ENCODE measurements around the gene PRCD. TPM values are rescaled to one million over a fixed set of nuclear protein-coding genes. Genes with fewer than 3 reads are reported as not detected.

PRCD gene
- total RNA-seq, 1 donor from 2014 or later = 0.52 TPM

GRCh38 chr17:76540381-76541300, 797 bp downstream of the PRCD start:
- Histone ChIP-seq H3K4me3 (ENCODE audit: low read length in 3 of 3) (peak overlapping the region; percentile 77 to 85 (median 81)), H3K9me3 (ENCODE audit: control insufficient read depth in 3 of 3, low read length in 3 of 3) (no peaks in the 10 kb centered on the region), H3K27ac (ENCODE audit: low read depth, low read length) (peak overlapping the region; percentile 57), H3K4me1 (ENCODE audit: control insufficient read depth in 3 of 3, insufficient read depth in 3 of 3, low read length in 3 of 3) (peaks cover 62 to 67% (median 65%) of the 10 kb centered on the region in 3 donors), H3K9ac (ENCODE audit: low read depth in 1 of 3, low read length in 3 of 3) (peak overlapping the region; percentile 65 to 89 (median 70)), H3K27me3 (ENCODE audit: control insufficient read depth in 3 of 3, insufficient read depth in 3 of 3, low read length in 3 of 3) (peaks cover 14 to 24% (median 19%) of the 10 kb centered on the region in 3 donors), H3K36me3 (ENCODE audit: control insufficient read depth in 3 of 3, insufficient read depth in 3 of 3, low read length in 3 of 3) (no peaks in the 10 kb centered on the region)

GRCh38 chr17:76541739-76542454, 2.1 kb downstream of the PRCD start:
- peaks cover 66 to 70% (median 68%) of the 10 kb centered on the region in 3 donors for H3K4me1 ChIP-seq (ENCODE audit: control insufficient read depth in 3 of 3, insufficient read depth in 3 of 3, low read length in 3 of 3)
- no peaks in the 10 kb centered on the region for H3K36me3 ChIP-seq (ENCODE audit: control insufficient read depth in 3 of 3, insufficient read depth in 3 of 3, low read length in 3 of 3)
- H3K4me3 ChIP-seq (ENCODE audit: low read length in 3 of 3) = no peak overlapping the region
- H3K9me3 ChIP-seq (ENCODE audit: control insufficient read depth in 3 of 3, low read length in 3 of 3) = no peaks in the 10 kb centered on the region
- no peak overlapping the region for H3K27ac ChIP-seq (ENCODE audit: low read depth, low read length)
- H3K27me3 ChIP-seq (ENCODE audit: control insufficient read depth in 3 of 3, insufficient read depth in 3 of 3, low read length in 3 of 3) = peaks cover 10 to 15% (median 12%) of the 10 kb centered on the region in 3 donors
- H3K9ac ChIP-seq (ENCODE audit: low read depth in 1 of 3, low read length in 3 of 3) = peak overlapping the region in 1 of 3 donors; percentile 47

- H3K36me3 ChIP-seq (ENCODE audit: control insufficient read depth in 3 of 3, insufficient read depth in 3 of 3, low read length in 3 of 3) = no peaks in the 10 kb centered on the region
- H3K27ac ChIP-seq (ENCODE audit: low read depth, low read length) = no peak overlapping the region
- H3K4me1 ChIP-seq (ENCODE audit: control insufficient read depth in 3 of 3, insufficient read depth in 3 of 3, low read length in 3 of 3) = peaks cover 68 to 73% (median 71%) of the 10 kb centered on the region in 3 donors
- H3K9ac ChIP-seq (ENCODE audit: low read depth in 1 of 3, low read length in 3 of 3) = peak overlapping the region in 1 of 3 donors; percentile 20
- H3K9me3 ChIP-seq (ENCODE audit: control insufficient read depth in 3 of 3, low read length in 3 of 3) = no peaks in the 10 kb centered on the region
- no peak overlapping the region for H3K4me3 ChIP-seq (ENCODE audit: low read length in 3 of 3)
- H3K27me3 ChIP-seq (ENCODE audit: control insufficient read depth in 3 of 3, insufficient read depth in 3 of 3, low read length in 3 of 3) = peaks cover 7 to 11% (median 7%) of the 10 kb centered on the region in 3 donors
Observed at GRCh38 chr17:76542566-76542971, 2.7 kb downstream of the PRCD start.

- H3K4me1 ChIP-seq (ENCODE audit: control insufficient read depth in 3 of 3, insufficient read depth in 3 of 3, low read length in 3 of 3) = peaks cover 70 to 77% (median 75%) of the 10 kb centered on the region in 3 donors
- no peaks in the 10 kb centered on the region for H3K36me3 ChIP-seq (ENCODE audit: control insufficient read depth in 3 of 3, insufficient read depth in 3 of 3, low read length in 3 of 3)
- no peaks in the 10 kb centered on the region for H3K9me3 ChIP-seq (ENCODE audit: control insufficient read depth in 3 of 3, low read length in 3 of 3)
- no peak overlapping the region for H3K4me3 ChIP-seq (ENCODE audit: low read length in 3 of 3)
- no peak overlapping the region for H3K27ac ChIP-seq (ENCODE audit: low read depth, low read length)
- H3K27me3 ChIP-seq (ENCODE audit: control insufficient read depth in 3 of 3, insufficient read depth in 3 of 3, low read length in 3 of 3) = peaks cover 6 to 9% (median 7%) of the 10 kb centered on the region in 3 donors
- peak overlapping the region in 1 of 3 donors; percentile 54 for H3K9ac ChIP-seq (ENCODE audit: low read depth in 1 of 3, low read length in 3 of 3)
Observed at GRCh38 chr17:76542984-76543383, 3.1 kb downstream of the PRCD start.

- Histone ChIP-seq H3K4me1 (ENCODE audit: control insufficient read depth in 3 of 3, insufficient read depth in 3 of 3, low read length in 3 of 3) (peaks cover 69 to 82% (median 79%) of the 10 kb centered on the region in 3 donors), H3K27ac (ENCODE audit: low read depth, low read length) (no peak overlapping the region)
Observed at GRCh38 chr17:76543482-76543825, 3.6 kb downstream of the PRCD start.

GRCh38 chr17:76543826-76544545, 4.1 kb downstream of the PRCD start:
- Histone ChIP-seq H3K4me3 (ENCODE audit: low read length in 3 of 3) (peak overlapping the region in 2 of 3 donors; percentile 6 to 19), H3K9me3 (ENCODE audit: control insufficient read depth in 3 of 3, low read length in 3 of 3) (no peaks in the 10 kb centered on the region), H3K36me3 (ENCODE audit: control insufficient read depth in 3 of 3, insufficient read depth in 3 of 3, low read length in 3 of 3) (no peaks in the 10 kb centered on the region), H3K27ac (ENCODE audit: low read depth, low read length) (peak overlapping the region; percentile 47), H3K9ac (ENCODE audit: low read depth in 1 of 3, low read length in 3 of 3) (peak overlapping the region; percentile 38 to 70 (median 59)), H3K27me3 (ENCODE audit: control insufficient read depth in 3 of 3, insufficient read depth in 3 of 3, low read length in 3 of 3) (peaks cover 0 to under 1% (median 0%) of the 10 kb centered on the region in 3 donors), H3K4me1 (ENCODE audit: control insufficient read depth in 3 of 3, insufficient read depth in 3 of 3, low read length in 3 of 3) (peaks cover 67 to 86% (median 79%) of the 10 kb centered on the region in 3 donors)

More at GRCh38 chr17:76543482-76543825, 3.6 kb downstream of the PRCD start:
- Histone ChIP-seq H3K27me3 (ENCODE audit: control insufficient read depth in 3 of 3, insufficient read depth in 3 of 3, low read length in 3 of 3) (peaks cover 1 to 6% (median 3%) of the 10 kb centered on the region in 3 donors), H3K9me3 (ENCODE audit: control insufficient read depth in 3 of 3, low read length in 3 of 3) (no peaks in the 10 kb centered on the region), H3K9ac (ENCODE audit: low read depth in 1 of 3, low read length in 3 of 3) (no peak overlapping the region), H3K36me3 (ENCODE audit: control insufficient read depth in 3 of 3, insufficient read depth in 3 of 3, low read length in 3 of 3) (no peaks in the 10 kb centered on the region), H3K4me3 (ENCODE audit: low read length in 3 of 3) (no peak overlapping the region)

- peak overlapping the region; percentile 38 to 70 (median 59) for H3K9ac ChIP-seq (ENCODE audit: low read depth in 1 of 3, low read length in 3 of 3)
- H3K27me3 ChIP-seq (ENCODE audit: control insufficient read depth in 3 of 3, insufficient read depth in 3 of 3, low read length in 3 of 3) = no peaks in the 10 kb centered on the region
- H3K27ac ChIP-seq (ENCODE audit: low read depth, low read length) = peak overlapping the region; percentile 47
- H3K4me1 ChIP-seq (ENCODE audit: control insufficient read depth in 3 of 3, insufficient read depth in 3 of 3, low read length in 3 of 3) = peaks cover 63 to 82% (median 76%) of the 10 kb centered on the region in 3 donors
- peak overlapping the region in 2 of 3 donors; percentile 4 to 6 for H3K4me3 ChIP-seq (ENCODE audit: low read length in 3 of 3)
- H3K36me3 ChIP-seq (ENCODE audit: control insufficient read depth in 3 of 3, insufficient read depth in 3 of 3, low read length in 3 of 3) = no peaks in the 10 kb centered on the region
- H3K9me3 ChIP-seq (ENCODE audit: control insufficient read depth in 3 of 3, low read length in 3 of 3) = no peaks in the 10 kb centered on the region
Observed at GRCh38 chr17:76544546-76545365, 4.9 kb downstream of the PRCD start.

GRCh38 chr17:76545918-76546555, 6.2 kb downstream of the PRCD start:
- Histone ChIP-seq H3K36me3 (ENCODE audit: control insufficient read depth in 3 of 3, insufficient read depth in 3 of 3, low read length in 3 of 3) (no peaks in the 10 kb centered on the region), H3K27me3 (ENCODE audit: control insufficient read depth in 3 of 3, insufficient read depth in 3 of 3, low read length in 3 of 3) (no peaks in the 10 kb centered on the region), H3K27ac (ENCODE audit: low read depth, low read length) (no peak overlapping the region), H3K9me3 (ENCODE audit: control insufficient read depth in 3 of 3, low read length in 3 of 3) (no peaks in the 10 kb centered on the region), H3K4me1 (ENCODE audit: control insufficient read depth in 3 of 3, insufficient read depth in 3 of 3, low read length in 3 of 3) (peaks cover 60 to 75% (median 71%) of the 10 kb centered on the region in 3 donors), H3K4me3 (ENCODE audit: low read length in 3 of 3) (no peak overlapping the region), H3K9ac (ENCODE audit: low read depth in 1 of 3, low read length in 3 of 3) (peak overlapping the region in 1 of 3 donors; percentile 57)
